Stimulated activated CD8-positive, alpha-beta memory T cell treated with anti-CD3 and anti-CD28 coated beads, Interleukin-2, amount 100 ng/mL, for 48 hours (primary cell): ENCODE measurements around the gene PCA3.

ENCODE experiments used
- DNase-seq, 2 donors: peaks; one replicate each; pipeline ENCODE4 v3.0.0-alpha.2; 2020; ENCODE audit warnings: low read depth in 2 of 2

PCA3 gene

DNA sequence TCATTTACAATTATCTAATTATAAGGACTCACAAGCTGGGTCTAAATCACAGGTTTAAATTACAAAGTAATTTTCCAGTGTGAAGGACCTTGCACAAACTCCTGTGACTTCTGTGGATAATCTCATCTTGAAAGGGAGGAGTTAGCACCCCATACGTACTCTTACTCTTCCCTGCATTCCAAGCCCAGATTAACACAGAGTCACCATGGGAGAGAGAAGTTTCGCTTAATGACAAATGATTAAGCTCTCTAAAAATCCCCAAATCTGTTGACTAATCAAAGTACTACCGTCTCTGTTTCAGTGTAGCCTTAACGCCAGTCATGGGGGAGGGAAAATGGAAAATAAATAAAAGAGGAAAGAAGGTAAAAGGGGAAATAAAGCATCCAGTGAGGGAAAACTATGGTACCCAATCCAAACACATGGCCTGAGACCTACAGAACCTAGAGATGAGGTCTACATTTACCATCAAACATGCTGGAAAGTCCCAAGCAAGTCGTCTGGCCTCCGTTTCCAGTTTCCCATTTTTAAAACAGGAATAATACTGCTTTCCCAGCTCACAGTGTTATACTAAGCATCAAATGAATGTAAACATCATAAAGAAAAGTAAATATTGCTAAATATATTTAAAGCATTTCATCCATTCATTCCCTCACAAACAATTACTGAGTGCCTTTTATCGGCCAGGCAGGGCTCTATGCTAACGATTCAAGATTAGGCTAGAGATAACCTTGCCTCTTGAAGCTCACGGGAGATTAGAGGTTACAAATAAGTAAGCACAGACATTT, 63.2 kb downstream of the PCA3 start:
- no peak for DNase-seq

DNA sequence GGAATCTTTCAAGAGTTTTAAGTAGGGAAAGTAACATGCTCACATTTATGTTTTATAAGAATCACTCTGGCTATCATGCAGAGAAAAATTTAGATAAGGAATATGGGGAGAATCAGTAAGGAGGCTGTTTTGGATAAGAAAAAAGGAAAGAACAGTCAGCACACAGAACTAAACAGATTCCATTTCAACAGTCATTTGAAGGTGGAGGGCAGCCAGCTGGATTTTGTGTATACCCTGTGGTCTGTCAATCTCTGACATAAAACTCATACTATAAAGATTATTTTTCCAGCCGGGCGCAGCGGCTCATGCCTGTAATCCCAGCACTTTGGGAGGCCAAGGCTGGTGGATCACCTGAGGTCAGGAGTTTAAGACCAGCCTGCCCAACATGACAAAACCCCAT, 64.2 kb downstream of the PCA3 start:
- no peak for DNase-seq

- DNase-seq: no peak
These were observed 71.5 kb downstream of the PCA3 start for GRCh38 chr9:76835571-76836283.
